Endothelial cell of umbilical vein (primary cell): ENCODE results near the gene ITPRIPL1. TPM values are rescaled to one million over a fixed set of nuclear protein-coding genes. Genes with fewer than 3 reads are reported as not detected.

Experiments used
- BruUV-seq: library from RNA; stranded (reverse); fragments of 400-500 nt; replicated peaks from 2 replicates; lab custom pipeline; 2021; lab: Mats Ljungman, UMichigan
- CTCF ChIA-PET: fragments of 300-600, 350-600 bp; sonication (Branson Sonifier 250); formaldehyde crosslinking; loops from one replicate; lab custom pipeline; 2021; ENCODE audit warnings: antibody characterized with exemption, inconsistent platforms; lab: Charles Lee
- POLR2A ChIA-PET: fragments of 300-600, 350-600 bp; sonication (Branson Sonifier 250); formaldehyde crosslinking; loops from one replicate; lab custom pipeline; 2021; ENCODE audit warnings: antibody characterized with exemption, inconsistent platforms; lab: Charles Lee
- DNase-seq: peaks from one replicate; pipeline ENCODE4 v3.0.0-alpha.2; 2011; ENCODE audit warnings: low read depth, low spot score
- FAIRE-seq: peaks from 2 replicates; lab custom pipeline; 2011; peaks lifted over from hg19 to GRCh38; lab: Jason Lieb, UNC
- H2AFZ ChIP-seq: 2 replicates; pipeline ENCODE4 v1.6.0; 2012; ENCODE audit warnings: low read depth, low read length, control low read depth, inconsistent platforms
- H3K27ac ChIP-seq: 2 replicates; pipeline ENCODE4 v1.5.1; 2011; ENCODE audit warnings: low read depth, mild to moderate bottlenecking, control low read depth, low read length, moderate library complexity; ENCODE audit not compliant: insufficient read depth
- H3K27me3 ChIP-seq, 2 experiments: 2 replicates each; pipeline versions ENCODE4 v1.6.0 to v1.6.1; 2011; ENCODE audit warnings: low read length in 2 of 2, mixed read lengths in 1 of 2; ENCODE audit not compliant: control insufficient read depth in 2 of 2, insufficient read depth in 2 of 2
- H3K36me3 ChIP-seq, 2 experiments: 2 replicates in 1 of 2; 3 replicates in 1 of 2; pipeline ENCODE4 v1.5.1; 2011; ENCODE audit warnings: low read length in 2 of 2, mild to moderate bottlenecking in 1 of 2, moderate library complexity in 1 of 2; ENCODE audit not compliant: control insufficient read depth in 2 of 2, insufficient read depth in 2 of 2; ENCODE audit errors: extremely low read depth in 1 of 2
- H3K4me1 ChIP-seq: 3 replicates; pipeline ENCODE4 v1.5.1; 2011; ENCODE audit warnings: mild to moderate bottlenecking, low read length; ENCODE audit not compliant: control insufficient read depth, insufficient read depth; ENCODE audit errors: extremely low read depth
- H3K4me2 ChIP-seq: 2 replicates; pipeline ENCODE4 v1.6.1; 2011; ENCODE audit warnings: low read length, control low read depth, mixed read lengths; ENCODE audit not compliant: insufficient read depth
- H3K4me3 ChIP-seq, 3 experiments: fragments of 200-600 bp in 1 of 3; sonication (generic), shearing (Covaris generic) in 1 of 3; replicated peaks in 1 of 3; 2 replicates each; pipeline ENCODE4 v1.5.1; 2011 to 2016; ENCODE audit warnings: control low read depth in 3 of 3, low read length in 3 of 3, mild to moderate bottlenecking in 2 of 3, inconsistent platforms in 1 of 3, low read depth in 1 of 3, moderate library complexity in 1 of 3; ENCODE audit not compliant: insufficient read depth in 1 of 3
- H3K79me2 ChIP-seq: 2 replicates; pipeline ENCODE4 v1.6.0; 2012; ENCODE audit warnings: low read length, inconsistent platforms; ENCODE audit not compliant: control insufficient read depth, insufficient read depth
- H3K9ac ChIP-seq: replicated peaks from 2 replicates; pipeline ENCODE3; 2011; ENCODE audit warnings: low read length, control low read depth; ENCODE audit not compliant: insufficient read depth; ENCODE audit errors: extremely low read depth
- H3K9me1 ChIP-seq: replicated peaks from 3 replicates; pipeline ENCODE4 v1.6.0; 2011; ENCODE audit warnings: mild to moderate bottlenecking, low read length; ENCODE audit not compliant: control insufficient read depth, insufficient read depth; ENCODE audit errors: extremely low read depth
- H3K9me3 ChIP-seq: replicated peaks from 2 replicates; pipeline ENCODE4 v1.5.1; 2012; ENCODE audit warnings: low read length, inconsistent platforms; ENCODE audit not compliant: control insufficient read depth, insufficient read depth
- H4K20me1 ChIP-seq: replicated peaks from 2 replicates; pipeline ENCODE3; 2011; ENCODE audit warnings: mild to moderate bottlenecking, low read length; ENCODE audit not compliant: control insufficient read depth, insufficient read depth; ENCODE audit errors: extremely low read depth
- EZH2 ChIP-seq: IDR thresholded peaks from 2 replicates; pipeline ENCODE4 v1.6.1; 2012; ENCODE audit warnings: borderline replicate concordance, low read depth, mild to moderate bottlenecking, moderate library complexity, low read length, inconsistent platforms; ENCODE audit not compliant: severe bottlenecking
- FOS ChIP-seq: IDR thresholded peaks from 2 replicates; pipeline ENCODE4 v1.6.1; 2011; ENCODE audit warnings: mild to moderate bottlenecking, low read length, moderate library complexity, borderline replicate concordance; ENCODE audit not compliant: insufficient read depth
- GATA2 ChIP-seq: IDR thresholded peaks from 2 replicates; pipeline ENCODE4 v1.7.0; 2011; ENCODE audit warnings: low read depth, mild to moderate bottlenecking, moderate library complexity, mixed read lengths, low read length; ENCODE audit not compliant: insufficient read length, insufficient read depth
- JUN ChIP-seq: IDR thresholded peaks from 2 replicates; pipeline ENCODE4 v1.6.1; 2011; ENCODE audit warnings: borderline replicate concordance, low read depth; ENCODE audit not compliant: insufficient read length, insufficient read depth
- MYC ChIP-seq: IDR thresholded peaks from one replicate; pipeline ENCODE4 v1.6.1; 2011; ENCODE audit warnings: mild to moderate bottlenecking, low read depth, low read length
- POLR2A ChIP-seq: IDR thresholded peaks from 2 replicates; pipeline ENCODE4 v1.6.1; 2012; ENCODE audit warnings: low read depth, mild to moderate bottlenecking, control low read depth, low read length
- POLR2AphosphoS5 ChIP-seq: IDR thresholded peaks from 2 replicates; pipeline ENCODE4 v1.6.1; 2012; ENCODE audit warnings: low read depth, mild to moderate bottlenecking, control low read depth, low read length, moderate library complexity; ENCODE audit not compliant: insufficient read depth
- dilution Hi-C: fragments of 300-500 bp; cut with MboI; formaldehyde crosslinking; loops from one replicate; pipeline ENCODE4 v1.15.0; 2019; ENCODE audit warnings: low sequenced_read_pairs; ENCODE audit not compliant: extremely low pct_ligation_motif_present
- intact Hi-C: fragments of 100-400 bp; cut with micrococcal nuclease; formaldehyde crosslinking; loops from one replicate; pipeline ENCODE4 v1.10.0; 2022
- polyA plus RNA-seq, 4 experiments: library from polyadenylated mRNA; depleted of rRNA in 3 of 4; stranded (reverse) in 3 of 4; unstranded in 1 of 4; fragments of >200 nt; gene quantifications; 2 replicates each; pipeline versions ENCODE4 v1.2.1 to v1.2.3, GENCODE V29; 2011 to 2012; ENCODE audit warnings: missing spikeins in 1 of 4
- total RNA-seq: library from RNA; stranded (reverse); gene quantifications from 2 replicates; pipeline ENCODE4 v1.2.3, GENCODE V29; 2021
- TF ChIP-seq, protein P1 (sequence below): IDR thresholded peaks from 2 replicates; pipeline ENCODE4 v1.6.1; 2011; ENCODE audit not compliant: insufficient read depth, insufficient read length
- TF ChIP-seq, protein P2 (sequence below), 2 donors: IDR thresholded peaks; 1 replicate in 1 of 2; 2 replicates in 1 of 2; pipeline ENCODE4 v1.5.1; 2011; ENCODE audit warnings: low read length in 2 of 2, mild to moderate bottlenecking in 2 of 2, moderate library complexity in 2 of 2, control low read depth in 1 of 2, inconsistent platforms in 1 of 2, low read depth in 1 of 2; ENCODE audit not compliant: insufficient read depth in 1 of 2; ENCODE audit errors: extremely low read depth in 1 of 2

The ITPRIPL1 gene
- total and polyA plus RNA-seq, 2 donors (not counting 3 experiments of a cell fraction or from before 2014, with no cell fraction given) = 2.6 to 5.8 TPM

DNA sequence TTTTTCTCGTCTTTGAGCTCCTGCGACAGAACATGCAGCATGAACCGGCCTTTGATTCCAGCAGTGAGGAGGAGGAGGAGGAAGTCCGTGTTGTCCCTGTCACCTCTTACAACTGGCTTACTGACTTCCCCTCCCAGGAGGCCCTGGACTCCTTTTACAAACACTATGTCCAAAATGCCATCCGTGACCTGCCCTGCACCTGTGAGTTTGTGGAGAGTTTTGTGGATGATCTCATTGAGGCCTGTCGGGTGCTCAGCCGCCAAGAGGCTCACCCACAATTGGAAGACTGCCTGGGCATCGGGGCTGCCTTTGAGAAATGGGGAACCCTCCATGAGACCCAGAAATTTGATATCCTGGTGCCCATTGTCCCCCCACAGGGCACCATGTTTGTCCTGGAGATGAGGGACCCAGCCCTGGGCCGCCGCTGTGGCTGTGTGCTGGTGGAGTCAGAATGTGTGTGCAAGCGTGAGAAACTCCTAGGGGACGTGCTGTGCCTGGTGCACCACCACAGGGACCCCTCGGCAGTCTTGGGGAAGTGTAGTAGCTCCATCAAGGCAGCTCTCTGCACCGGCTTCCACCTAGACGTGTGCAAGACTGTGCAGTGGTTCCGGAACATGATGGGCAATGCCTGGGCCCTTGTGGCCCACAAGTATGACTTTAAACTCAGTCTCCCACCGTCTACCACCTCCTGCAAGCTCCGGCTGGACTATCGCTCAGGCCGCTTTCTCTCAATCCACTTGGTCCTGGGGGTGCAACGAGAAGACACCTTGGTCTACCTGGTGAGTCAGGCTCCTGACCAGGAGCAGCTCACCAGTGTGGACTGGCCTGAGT, 2.1 kb downstream of the ITPRIPL1 start:
- H3K27me3 ChIP-seq = peaks cover 6 to 7% of the 10 kb centered on the region in 2 experiments
- no TSS peak for BruUV-seq
- DNase-seq (no peak), FAIRE-seq (no peak)
- dilution Hi-C loops = no loop called here
- no peak overlapping the region for H3K9ac ChIP-seq
- H3K9me1 ChIP-seq = no peaks in the 10 kb centered on the region
- H3K27ac ChIP-seq = no peak overlapping the region
- CTCF ChIA-PET = no interaction called here
- H3K4me2 ChIP-seq = no peak overlapping the region
- H3K79me2 ChIP-seq = no peaks in the 10 kb centered on the region
- H3K4me3 ChIP-seq = no peak overlapping the region
- H2AFZ ChIP-seq = no peak overlapping the region
- H3K36me3 ChIP-seq = no peaks in the 10 kb centered on the region
- H3K9me3 ChIP-seq = no peaks in the 10 kb centered on the region
- no peaks in the 10 kb centered on the region for H4K20me1 ChIP-seq
- POLR2A ChIA-PET = no interaction called here
- TF ChIP-seq, protein P1, sequence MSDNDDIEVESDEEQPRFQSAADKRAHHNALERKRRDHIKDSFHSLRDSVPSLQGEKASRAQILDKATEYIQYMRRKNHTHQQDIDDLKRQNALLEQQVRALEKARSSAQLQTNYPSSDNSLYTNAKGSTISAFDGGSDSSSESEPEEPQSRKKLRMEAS = no peak
- TF ChIP-seq POLR2A = no peak
- TF ChIP-seq, protein P2, sequence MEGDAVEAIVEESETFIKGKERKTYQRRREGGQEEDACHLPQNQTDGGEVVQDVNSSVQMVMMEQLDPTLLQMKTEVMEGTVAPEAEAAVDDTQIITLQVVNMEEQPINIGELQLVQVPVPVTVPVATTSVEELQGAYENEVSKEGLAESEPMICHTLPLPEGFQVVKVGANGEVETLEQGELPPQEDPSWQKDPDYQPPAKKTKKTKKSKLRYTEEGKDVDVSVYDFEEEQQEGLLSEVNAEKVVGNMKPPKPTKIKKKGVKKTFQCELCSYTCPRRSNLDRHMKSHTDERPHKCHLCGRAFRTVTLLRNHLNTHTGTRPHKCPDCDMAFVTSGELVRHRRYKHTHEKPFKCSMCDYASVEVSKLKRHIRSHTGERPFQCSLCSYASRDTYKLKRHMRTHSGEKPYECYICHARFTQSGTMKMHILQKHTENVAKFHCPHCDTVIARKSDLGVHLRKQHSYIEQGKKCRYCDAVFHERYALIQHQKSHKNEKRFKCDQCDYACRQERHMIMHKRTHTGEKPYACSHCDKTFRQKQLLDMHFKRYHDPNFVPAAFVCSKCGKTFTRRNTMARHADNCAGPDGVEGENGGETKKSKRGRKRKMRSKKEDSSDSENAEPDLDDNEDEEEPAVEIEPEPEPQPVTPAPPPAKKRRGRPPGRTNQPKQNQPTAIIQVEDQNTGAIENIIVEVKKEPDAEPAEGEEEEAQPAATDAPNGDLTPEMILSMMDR (IDR thresholded peaks at IDR 0.05; ENCODE audit: extremely low read depth in 1 of 2, insufficient read depth in 1 of 2, low read depth in 1 of 2, low read length in 2 of 2) = no peak
- no peak for TF ChIP-seq POLR2AphosphoS5
- TF ChIP-seq MYC = no peak
- TF ChIP-seq JUN = no peak
- TF ChIP-seq FOS = no peak
- no peak for TF ChIP-seq EZH2
- no peak for TF ChIP-seq GATA2
- intact Hi-C loops = no loop called here
- H3K4me1 ChIP-seq = peaks cover 10% of the 10 kb centered on the region
